ENCODE data around the gene AHCYL2. TPM values are rescaled to one million over a fixed set of nuclear protein-coding genes. Genes with fewer than 3 reads are reported as not detected.
"Not testable (repeated sequence)": the region's sequence is repeated elsewhere in the genome, so short reads cannot be mapped to it uniquely, and the experiment has no call there.

AHCYL2 gene
- total RNA-seq, 1 donor from 2014 or later: 15.5 TPM

- no peaks in the 10 kb centered on the region for H3K27me3 Mint-ChIP-seq (ENCODE audit: insufficient read depth)
- no peaks in the 10 kb centered on the region for H3K4me1 Mint-ChIP-seq (ENCODE audit: low read depth)
- no peaks in the 10 kb centered on the region for H3K9me3 Mint-ChIP-seq
- no peak overlapping the region for H3K4me3 Mint-ChIP-seq
- DNase-seq (ENCODE audit: low spot score): no peak
- intact Hi-C loops (cut with micrococcal nuclease): no loop called here
- H3K36me3 Mint-ChIP-seq (ENCODE audit: low read depth): peaks cover 8% of the 10 kb centered on the region
- H3K27ac Mint-ChIP-seq: no peak overlapping the region
Observed at GRCh38 chr7:129394101-129394500, 169.3 kb downstream of the AHCYL2 start.

DNA sequence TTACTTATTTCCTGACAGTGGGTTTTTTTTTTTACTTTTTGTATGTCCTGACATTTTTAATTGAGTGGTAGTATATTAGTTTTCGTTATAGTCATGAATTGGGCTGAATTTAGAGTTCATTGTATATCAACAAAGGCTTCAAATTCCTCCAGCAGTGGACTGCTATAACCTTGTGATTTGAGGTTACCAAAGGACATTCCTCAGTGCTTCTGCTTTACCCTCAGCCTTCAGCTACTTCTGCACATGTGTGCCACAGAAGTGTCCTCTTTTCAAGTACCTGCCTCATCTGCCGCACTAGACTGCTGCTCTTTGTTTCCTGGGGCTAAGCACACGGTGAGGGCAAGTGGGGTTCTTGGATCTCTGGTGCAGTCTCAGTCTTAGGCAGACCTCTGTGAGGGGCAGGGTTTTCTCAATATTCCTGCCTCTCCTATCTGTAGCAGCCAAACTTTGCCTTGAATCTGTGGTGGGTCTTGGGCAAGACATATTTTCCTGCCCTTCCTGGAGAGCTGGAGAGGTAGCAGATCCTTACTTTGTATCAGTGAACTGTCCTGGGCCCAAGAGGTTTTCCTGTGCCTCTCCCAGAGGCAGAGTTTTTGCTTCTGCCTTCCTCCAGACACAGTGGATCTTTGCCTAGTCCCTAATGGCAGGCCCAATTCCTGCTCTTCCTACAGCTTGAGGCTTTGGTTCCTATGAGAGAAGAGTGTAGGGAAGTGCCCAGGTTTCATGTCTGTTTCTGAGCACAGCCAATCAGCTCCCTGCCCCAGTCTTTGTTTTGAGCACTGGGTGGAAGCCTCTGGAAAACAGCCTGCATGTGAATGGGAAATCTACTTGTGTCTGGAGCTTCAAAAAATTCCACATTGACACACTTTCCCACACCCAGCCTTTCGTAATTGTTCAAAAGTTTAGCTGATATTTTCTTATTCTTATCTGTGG lies 170.4 kb downstream of the AHCYL2 start:
- no peak for DNase-seq (ENCODE audit: low spot score)
- Mint-ChIP-seq H3K36me3 (ENCODE audit: low read depth) (peaks cover 8% of the 10 kb centered on the region), H3K9me3 (no peaks in the 10 kb centered on the region), H3K27ac (no peak overlapping the region), H3K4me1 (ENCODE audit: low read depth) (no peaks in the 10 kb centered on the region), H3K4me3 (no peak overlapping the region), H3K27me3 (ENCODE audit: insufficient read depth) (no peaks in the 10 kb centered on the region)
- intact Hi-C loops (cut with micrococcal nuclease): no loop called here

- H3K27me3 Mint-ChIP-seq (ENCODE audit: insufficient read depth): no peaks in the 10 kb centered on the region
- intact Hi-C loops (cut with micrococcal nuclease): no loop called here
- no peak overlapping the region for H3K4me3 Mint-ChIP-seq
- no peaks in the 10 kb centered on the region for H3K9me3 Mint-ChIP-seq
- peaks cover 43% of the 10 kb centered on the region for H3K4me1 Mint-ChIP-seq (ENCODE audit: low read depth)
- DNase-seq (ENCODE audit: low spot score): no peak
- H3K36me3 Mint-ChIP-seq (ENCODE audit: low read depth): peaks cover 12% of the 10 kb centered on the region
- no peak overlapping the region for H3K27ac Mint-ChIP-seq
Observed at GRCh38 chr7:129401228-129401966, 176.6 kb downstream of the AHCYL2 start.

- peaks cover 12% of the 10 kb centered on the region for H3K36me3 Mint-ChIP-seq (ENCODE audit: low read depth)
- H3K9me3 Mint-ChIP-seq: no peaks in the 10 kb centered on the region
- DNase-seq (ENCODE audit: low spot score): peak; percentile 2
- H3K27me3 Mint-ChIP-seq (ENCODE audit: insufficient read depth): no peaks in the 10 kb centered on the region
- H3K4me3 Mint-ChIP-seq: no peak overlapping the region
- intact Hi-C loops (cut with micrococcal nuclease): loop anchor here (1.0 kb wide), 3 partner anchors 32 to 70 kb away; partner anchors contain the start of gene STRIP2
- H3K4me1 Mint-ChIP-seq (ENCODE audit: low read depth): peaks cover 44% of the 10 kb centered on the region
- H3K27ac Mint-ChIP-seq: peak overlapping the region; percentile 0
Observed at GRCh38 chr7:129401967-129402860, 177.4 kb downstream of the AHCYL2 start.

- Mint-ChIP-seq H3K27ac (peak overlapping the region; percentile 49), H3K9me3 (no peaks in the 10 kb centered on the region), H3K4me3 (no peak overlapping the region), H3K36me3 (ENCODE audit: low read depth) (peaks cover 29% of the 10 kb centered on the region), H3K4me1 (ENCODE audit: low read depth) (peaks cover 44% of the 10 kb centered on the region), H3K27me3 (ENCODE audit: insufficient read depth) (no peaks in the 10 kb centered on the region)
- no peak for DNase-seq (ENCODE audit: low spot score)
- intact Hi-C loops (cut with micrococcal nuclease): loop anchor here (1.0 to 2.0 kb wide), 2 partner anchors 19 to 61 kb away; no protein-coding TSS in a partner anchor
Observed at GRCh38 chr7:129405527-129405926, 180.7 kb downstream of the AHCYL2 start.

DNA sequence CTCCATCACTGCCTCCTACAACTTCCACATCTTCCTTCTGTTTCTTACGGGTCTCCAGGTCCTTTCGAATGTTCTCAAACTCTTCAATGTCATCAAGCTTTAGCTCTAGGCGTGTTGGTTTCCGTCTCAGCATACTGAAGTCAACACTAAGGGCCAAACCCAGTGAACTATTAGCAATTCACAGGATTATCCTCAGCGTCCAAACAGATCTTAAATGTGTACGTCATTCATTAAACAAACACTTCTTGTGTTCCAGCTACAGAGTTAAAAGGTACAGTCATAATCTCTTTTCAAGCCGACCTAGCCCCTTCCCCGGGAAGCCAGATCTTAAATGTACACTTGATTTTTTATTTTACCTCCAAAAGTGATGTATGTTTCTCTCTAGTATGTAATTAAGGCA lies 185.4 kb downstream of the AHCYL2 start:
- H3K4me3 Mint-ChIP-seq: not testable (repeated sequence)

DNA sequence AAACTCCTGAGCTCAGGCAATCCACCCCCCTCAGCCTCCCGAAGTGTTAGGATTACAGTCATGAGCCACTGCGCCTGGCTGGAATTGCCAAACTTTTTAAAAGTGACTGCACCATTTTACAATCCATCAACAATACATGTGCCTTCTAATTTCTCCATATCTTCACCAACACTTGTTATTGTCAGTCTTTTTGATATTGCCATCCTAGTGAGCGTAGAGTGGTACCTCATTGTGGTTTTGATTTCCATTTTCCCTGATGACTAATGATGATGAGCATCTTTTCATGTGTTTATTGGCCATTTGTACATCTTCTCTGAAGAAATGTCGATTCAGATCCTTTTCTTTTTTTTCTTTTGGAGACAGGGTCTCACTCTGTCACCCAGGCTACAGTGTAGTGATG lies 187.7 kb downstream of the AHCYL2 start:
- no peak overlapping the region for H3K27ac Mint-ChIP-seq
- H3K27me3 Mint-ChIP-seq (ENCODE audit: insufficient read depth): no peaks in the 10 kb centered on the region
- intact Hi-C loops (cut with micrococcal nuclease): no loop called here
- peaks cover 5% of the 10 kb centered on the region for H3K9me3 Mint-ChIP-seq
- no peak overlapping the region for H3K4me3 Mint-ChIP-seq
- H3K4me1 Mint-ChIP-seq (ENCODE audit: low read depth): no peaks in the 10 kb centered on the region
- peaks cover 42% of the 10 kb centered on the region for H3K36me3 Mint-ChIP-seq (ENCODE audit: low read depth)
- DNase-seq (ENCODE audit: low spot score): no peak

More for the DNA sequence above, 185.4 kb downstream of the AHCYL2 start:
- Mint-ChIP-seq H3K4me1 (ENCODE audit: low read depth) (peaks cover 13% of the 10 kb centered on the region), H3K36me3 (ENCODE audit: low read depth) (peaks cover 50% of the 10 kb centered on the region)
- intact Hi-C loops (cut with micrococcal nuclease); H3K9me3 Mint-ChIP-seq; H3K27me3 Mint-ChIP-seq (ENCODE audit: insufficient read depth); H3K27ac Mint-ChIP-seq; DNase-seq (ENCODE audit: low spot score): not testable (repeated sequence)

GRCh38 chr7:129417073-129417472 lies 192.2 kb downstream of the AHCYL2 start:
- Mint-ChIP-seq H3K4me1 (ENCODE audit: low read depth) (no peaks in the 10 kb centered on the region), H3K9me3 (peaks cover 5% of the 10 kb centered on the region), H3K36me3 (ENCODE audit: low read depth) (peaks cover 23% of the 10 kb centered on the region), H3K27me3 (ENCODE audit: insufficient read depth) (no peaks in the 10 kb centered on the region), H3K4me3 (no peak overlapping the region), H3K27ac (no peak overlapping the region)
- no peak for DNase-seq (ENCODE audit: low spot score)
- intact Hi-C loops (cut with micrococcal nuclease): no loop called here

DNA sequence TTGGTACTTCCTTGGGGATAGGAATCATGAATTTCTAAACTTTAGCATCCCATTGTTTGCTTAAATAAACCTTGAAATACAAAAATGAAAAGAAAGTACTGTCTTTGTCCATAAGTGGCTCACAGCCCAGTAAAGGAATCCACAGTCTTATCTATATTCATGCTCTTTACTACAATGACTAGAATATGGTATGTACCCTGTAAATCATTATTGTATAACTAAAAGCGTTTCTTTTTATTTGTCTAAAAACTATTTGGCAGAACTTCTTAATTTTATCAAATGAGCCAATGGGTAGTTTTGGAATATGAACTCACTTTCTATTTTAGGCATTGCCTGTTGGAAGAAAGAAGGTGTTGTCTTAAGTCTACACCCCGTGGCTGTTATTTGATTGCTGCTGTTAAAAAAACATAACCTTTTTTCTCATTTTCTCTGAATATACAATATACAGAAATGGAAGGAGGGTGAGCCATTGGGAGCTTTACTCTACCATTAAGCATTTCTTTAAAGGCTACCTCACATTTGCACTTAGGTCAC lies 197.0 kb downstream of the AHCYL2 start:
- Mint-ChIP-seq H3K27me3 (ENCODE audit: insufficient read depth) (no peaks in the 10 kb centered on the region), H3K27ac (no peak overlapping the region), H3K4me1 (ENCODE audit: low read depth) (peaks cover 3% of the 10 kb centered on the region), H3K4me3 (no peak overlapping the region), H3K36me3 (ENCODE audit: low read depth) (peaks cover 15% of the 10 kb centered on the region), H3K9me3 (no peaks in the 10 kb centered on the region)
- no peak for DNase-seq (ENCODE audit: low spot score)
- intact Hi-C loops (cut with micrococcal nuclease): no loop called here

GRCh38 chr7:129422727-129423126 lies 197.9 kb downstream of the AHCYL2 start:
- Mint-ChIP-seq H3K36me3 (ENCODE audit: low read depth) (peaks cover 17% of the 10 kb centered on the region), H3K4me3 (no peak overlapping the region), H3K9me3 (no peaks in the 10 kb centered on the region), H3K4me1 (ENCODE audit: low read depth) (peaks cover 9% of the 10 kb centered on the region), H3K27ac (no peak overlapping the region), H3K27me3 (ENCODE audit: insufficient read depth) (no peaks in the 10 kb centered on the region)
- intact Hi-C loops (cut with micrococcal nuclease): no loop called here
- DNase-seq (ENCODE audit: low spot score): no peak

DNA sequence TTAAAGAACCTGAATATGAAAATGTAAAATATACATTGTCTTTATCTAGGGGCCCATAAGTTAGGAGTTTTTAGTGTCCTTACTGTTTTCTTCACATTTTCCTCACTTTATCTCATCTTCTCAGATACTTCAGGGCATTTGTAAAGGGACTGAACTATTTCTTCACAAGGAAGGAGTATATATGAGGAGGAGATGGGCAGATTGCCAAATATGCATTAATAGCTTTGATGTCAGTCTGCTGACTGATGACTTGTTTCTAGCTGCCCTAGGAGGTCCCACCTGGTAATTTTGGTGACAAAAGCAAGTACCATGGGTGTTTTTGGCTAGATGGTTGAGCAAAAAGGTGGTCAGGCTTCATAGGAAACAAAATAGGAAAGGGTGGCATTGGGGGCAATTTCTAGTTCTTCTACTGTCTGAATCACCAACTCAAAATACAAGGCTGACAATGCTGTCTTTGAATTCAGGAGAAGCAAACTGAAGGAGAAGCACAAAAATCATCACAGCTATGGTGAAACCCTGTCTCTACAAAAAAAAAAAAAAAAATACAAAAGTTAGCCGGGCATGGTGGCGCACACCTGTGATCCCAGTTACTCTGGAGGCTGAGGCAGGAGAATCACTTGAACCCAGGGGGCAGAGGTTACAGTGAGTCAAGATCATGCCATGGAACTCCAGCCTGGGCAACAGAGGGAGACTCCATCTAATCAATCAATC lies 199.0 kb downstream of the AHCYL2 start:
- Mint-ChIP-seq H3K36me3 (ENCODE audit: low read depth) (peaks cover 23% of the 10 kb centered on the region), H3K9me3 (no peaks in the 10 kb centered on the region), H3K4me1 (ENCODE audit: low read depth) (peaks cover 14% of the 10 kb centered on the region), H3K27ac (no peak overlapping the region), H3K27me3 (ENCODE audit: insufficient read depth) (no peaks in the 10 kb centered on the region), H3K4me3 (no peak overlapping the region)
- DNase-seq (ENCODE audit: low spot score): no peak
- intact Hi-C loops (cut with micrococcal nuclease): no loop called here

GRCh38 chr7:129426482-129426881 lies 201.7 kb downstream of the AHCYL2 start:
- Mint-ChIP-seq H3K36me3 (ENCODE audit: low read depth) (peaks cover 23% of the 10 kb centered on the region), H3K4me1 (ENCODE audit: low read depth) (peaks cover 14% of the 10 kb centered on the region), H3K27me3 (ENCODE audit: insufficient read depth) (no peaks in the 10 kb centered on the region), H3K9me3 (no peaks in the 10 kb centered on the region), H3K27ac (no peak overlapping the region), H3K4me3 (no peak overlapping the region)
- intact Hi-C loops (cut with micrococcal nuclease): no loop called here
- no peak for DNase-seq (ENCODE audit: low spot score)
